ENCODE data around the gene CA7.
"Not testable (repeated sequence)": the region's sequence is repeated elsewhere in the genome, so short reads cannot be mapped to it uniquely, and the experiment has no call there.

CA7 gene

DNA sequence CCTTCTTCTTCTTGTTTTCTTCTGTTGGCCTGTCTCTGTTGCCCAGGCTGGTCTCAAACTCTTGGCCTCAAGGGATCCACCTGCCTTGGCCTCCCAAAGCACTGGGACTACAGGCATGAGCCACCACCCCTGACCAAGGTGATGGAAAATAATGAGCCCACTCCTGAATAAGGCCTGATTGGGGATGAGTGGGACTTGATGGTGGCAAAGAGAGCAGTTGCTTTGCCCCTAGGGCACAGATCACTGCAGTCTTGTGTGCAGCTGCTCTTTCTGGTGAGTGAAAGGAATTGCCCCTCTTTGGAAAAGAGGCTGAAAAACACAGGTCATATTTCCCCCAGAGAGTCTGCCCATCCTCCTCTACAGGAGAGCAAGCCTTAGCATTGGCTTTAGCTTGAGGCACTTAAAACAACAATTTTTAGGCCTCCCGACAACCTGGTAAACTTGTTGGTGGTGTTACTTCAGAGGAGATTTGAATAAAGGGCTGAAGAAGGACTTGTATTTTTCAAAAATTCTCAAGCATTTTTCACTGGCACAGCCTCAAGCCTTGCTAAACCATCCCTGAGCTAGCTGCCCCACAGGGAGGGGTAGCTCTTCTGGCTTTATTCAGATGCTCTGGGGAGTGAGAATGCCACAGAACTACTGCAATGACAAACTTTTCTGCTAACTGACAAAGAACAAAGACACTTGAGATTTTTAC lies 30.0 kb downstream of the CA7 start:
- DNase-seq: no peak

DNA sequence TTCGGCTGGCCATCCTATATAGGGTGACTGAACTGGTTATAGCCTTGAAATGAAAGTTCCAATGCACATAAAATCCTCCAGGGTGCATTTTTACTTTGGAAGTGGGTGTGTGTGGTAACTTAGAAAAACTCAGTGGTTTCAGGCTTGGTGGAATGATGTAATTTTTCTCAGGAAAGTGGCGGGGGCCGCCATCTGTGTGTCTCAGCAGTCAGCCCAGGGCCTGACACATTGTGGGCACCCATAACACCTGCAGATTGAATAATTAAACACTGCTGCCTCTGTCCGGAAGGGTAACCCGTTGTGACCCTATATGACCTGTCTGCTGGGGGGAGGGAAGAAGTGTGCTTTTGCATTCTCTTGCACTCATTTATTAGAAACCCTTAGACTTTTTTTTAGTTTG lies 33.9 kb downstream of the CA7 start:
- DNase-seq: no peak

DNA sequence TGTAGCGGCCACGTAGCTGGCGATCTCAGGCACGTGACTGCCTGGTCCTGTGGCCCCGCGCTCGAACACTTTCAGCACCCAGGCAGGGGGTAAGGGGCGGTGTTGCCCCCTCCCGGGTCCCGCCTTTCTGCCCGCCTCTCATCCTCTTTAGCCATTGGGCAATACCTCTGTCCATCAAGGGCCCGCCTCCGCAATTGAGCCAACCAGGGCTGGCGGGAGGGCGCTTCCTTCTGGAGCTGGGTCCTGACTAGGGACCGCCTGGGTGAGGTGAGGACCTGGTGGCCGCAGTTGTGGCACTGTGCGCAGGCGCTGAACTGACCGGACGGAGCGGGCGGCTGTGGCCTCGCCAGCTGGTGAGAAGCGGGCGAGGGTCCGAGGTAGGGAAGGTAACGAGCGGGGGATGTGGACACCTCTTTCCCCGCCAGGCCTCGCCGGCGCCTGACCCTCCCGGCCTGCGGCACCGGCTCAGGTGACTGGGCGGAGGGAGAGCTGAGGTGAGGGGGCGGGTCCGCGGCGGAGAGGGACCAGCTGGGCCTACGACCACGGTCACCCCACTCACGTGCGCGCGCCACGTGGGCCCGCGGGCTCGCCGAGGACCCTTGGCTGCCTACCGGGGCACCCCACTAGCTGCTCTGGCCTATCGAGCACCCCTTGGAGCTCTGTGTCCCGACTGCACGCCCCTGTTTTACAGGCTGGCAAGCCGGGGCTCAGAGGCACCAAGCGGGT lies 36.2 kb downstream of the CA7 start, which contains the start of gene PDP2:
Gene PDP2 (plus strand): TSS at position 228 of the 726 bp plus-strand sequence. CDS start 3,770 bp downstream, outside the sequence.
- DNase-seq: peak; percentile 93

DNA sequence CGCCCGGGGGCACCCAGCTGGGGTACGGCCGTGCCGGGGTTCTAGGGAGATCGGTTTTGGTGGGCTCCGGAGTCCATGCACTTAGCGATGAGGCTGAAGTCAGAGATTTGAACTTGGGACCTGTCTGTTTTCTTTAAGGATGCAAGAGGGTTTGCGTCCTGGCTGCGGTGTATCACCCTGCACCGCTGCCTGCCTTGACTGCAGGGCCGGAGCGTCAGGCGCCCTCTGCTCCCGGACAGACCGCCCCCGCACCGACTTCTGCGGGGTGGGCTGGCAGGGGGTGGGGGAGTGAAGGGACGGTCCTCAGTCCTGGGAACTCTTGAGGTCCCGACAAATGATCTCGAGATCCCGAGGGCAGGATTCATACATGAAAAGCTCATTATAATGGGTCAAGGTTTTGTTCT lies 36.8 kb downstream of the CA7 start:
- DNase-seq: no peak

DNA sequence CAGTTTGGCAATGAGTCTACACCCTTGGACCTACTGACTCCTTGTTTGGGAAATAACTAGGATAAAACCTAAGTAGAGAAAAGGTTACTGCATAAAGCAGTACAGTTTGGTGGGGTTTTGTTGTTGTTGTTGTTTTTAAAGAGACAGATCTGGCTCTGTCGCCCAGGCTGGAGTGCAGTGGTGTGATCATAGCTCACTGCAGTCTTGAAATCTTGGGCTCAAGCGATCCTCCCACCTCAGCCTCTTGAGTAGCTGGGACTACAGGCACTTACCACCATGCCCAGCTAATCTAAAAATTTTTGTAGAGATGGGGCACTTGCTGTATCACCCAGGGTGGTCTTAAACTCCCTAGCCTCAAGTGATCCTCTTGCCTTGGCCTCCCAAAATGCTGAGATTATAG lies 37.3 kb downstream of the CA7 start:
- no peak for DNase-seq

DNA sequence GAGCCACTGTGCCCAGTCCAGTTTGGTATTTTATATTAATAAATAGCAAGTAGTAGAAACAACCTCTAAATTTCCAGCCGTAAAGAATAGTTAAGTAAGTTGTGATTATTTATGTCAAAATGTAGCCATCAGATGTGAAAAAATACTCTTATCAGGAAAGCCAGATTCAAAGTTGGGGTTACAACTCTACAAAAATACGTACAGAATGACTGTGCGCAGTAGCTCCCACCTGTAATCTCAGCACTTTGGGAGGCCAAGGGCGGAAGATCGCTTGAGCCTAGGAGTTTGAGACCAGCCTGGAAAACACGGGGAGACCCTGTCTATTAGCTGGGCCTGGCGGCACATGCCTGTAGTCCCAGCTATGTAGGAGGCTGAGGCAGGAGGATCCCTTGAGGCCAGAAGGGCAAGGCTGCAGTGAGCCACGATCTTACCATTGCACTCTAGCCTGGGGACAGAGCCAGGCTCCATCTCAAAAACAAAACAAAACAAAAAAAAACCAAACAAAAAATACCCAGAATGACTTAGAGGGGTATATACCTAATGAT lies 37.8 kb downstream of the CA7 start:
- no peak for DNase-seq

DNA sequence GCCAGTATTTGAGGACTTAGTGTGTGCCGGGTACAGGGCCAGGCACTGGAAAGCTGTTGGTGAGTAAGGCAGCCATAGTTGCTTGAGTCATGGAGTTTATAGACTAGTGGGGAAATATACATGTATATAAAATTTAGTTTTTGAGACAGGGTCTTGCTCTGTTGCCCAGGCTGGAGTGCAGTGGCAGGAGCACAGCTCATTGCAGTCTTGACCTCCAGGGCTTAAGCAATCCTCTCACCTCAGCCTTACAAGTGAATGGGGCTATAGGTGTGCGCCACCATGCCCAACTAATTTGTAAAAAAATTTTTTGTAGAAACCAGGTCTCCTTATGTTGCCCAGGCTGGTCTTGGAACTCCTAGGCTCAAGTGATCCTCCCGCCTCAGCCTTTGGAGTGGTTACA lies 38.5 kb downstream of the CA7 start:
- DNase-seq: no peak

DNA sequence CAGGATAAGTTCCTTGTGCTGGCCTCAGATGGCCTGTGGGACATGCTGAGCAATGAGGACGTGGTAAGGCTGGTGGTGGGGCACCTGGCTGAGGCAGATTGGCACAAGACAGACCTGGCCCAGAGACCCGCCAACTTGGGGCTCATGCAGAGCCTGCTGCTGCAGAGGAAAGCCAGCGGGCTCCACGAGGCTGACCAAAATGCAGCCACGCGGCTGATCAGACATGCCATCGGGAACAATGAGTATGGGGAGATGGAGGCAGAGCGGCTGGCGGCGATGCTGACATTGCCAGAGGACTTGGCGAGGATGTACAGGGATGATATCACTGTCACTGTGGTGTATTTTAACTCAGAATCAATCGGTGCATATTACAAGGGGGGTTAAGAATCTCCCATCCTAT lies 41.3 kb downstream of the CA7 start:
- no peak for DNase-seq

DNA sequence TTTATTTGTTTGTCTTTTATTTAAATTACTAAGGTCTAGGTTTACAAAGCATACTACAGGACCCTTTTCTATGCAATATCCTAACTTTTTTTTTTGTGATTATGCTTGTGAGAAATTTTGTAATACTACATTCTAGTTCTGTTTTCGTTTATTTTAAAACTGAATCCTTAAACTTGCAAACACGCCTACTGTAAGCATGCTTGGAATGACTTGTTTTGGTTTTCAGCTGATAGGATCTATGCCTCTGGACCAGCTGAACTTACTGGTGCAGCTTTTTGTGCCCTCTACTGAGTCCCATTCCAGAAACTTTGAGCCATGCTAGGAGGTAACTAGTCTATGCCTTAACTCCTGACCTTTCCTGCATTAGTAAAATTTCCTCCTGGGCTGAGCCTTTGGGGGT lies 42.1 kb downstream of the CA7 start:
- DNase-seq: no peak

DNA sequence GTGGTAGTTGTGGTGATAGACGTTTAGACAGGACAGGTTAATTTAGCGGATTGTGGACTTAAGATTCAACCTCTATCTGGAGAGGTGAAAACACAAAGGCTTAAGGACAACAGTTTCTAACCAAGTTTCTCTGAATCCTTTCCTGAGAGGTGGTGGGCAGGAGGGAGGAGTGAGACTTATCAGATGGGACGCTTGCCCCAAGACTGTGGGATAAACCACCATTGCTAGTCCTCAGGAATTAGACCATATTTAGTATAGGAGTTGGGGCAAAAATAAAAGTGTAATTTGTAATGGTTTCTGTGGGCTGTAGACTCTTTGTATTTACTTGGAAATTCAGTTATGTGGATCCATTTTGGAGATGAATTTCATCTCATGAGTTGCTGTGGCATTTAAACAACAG lies 42.7 kb downstream of the CA7 start:
- no peak for DNase-seq

DNA sequence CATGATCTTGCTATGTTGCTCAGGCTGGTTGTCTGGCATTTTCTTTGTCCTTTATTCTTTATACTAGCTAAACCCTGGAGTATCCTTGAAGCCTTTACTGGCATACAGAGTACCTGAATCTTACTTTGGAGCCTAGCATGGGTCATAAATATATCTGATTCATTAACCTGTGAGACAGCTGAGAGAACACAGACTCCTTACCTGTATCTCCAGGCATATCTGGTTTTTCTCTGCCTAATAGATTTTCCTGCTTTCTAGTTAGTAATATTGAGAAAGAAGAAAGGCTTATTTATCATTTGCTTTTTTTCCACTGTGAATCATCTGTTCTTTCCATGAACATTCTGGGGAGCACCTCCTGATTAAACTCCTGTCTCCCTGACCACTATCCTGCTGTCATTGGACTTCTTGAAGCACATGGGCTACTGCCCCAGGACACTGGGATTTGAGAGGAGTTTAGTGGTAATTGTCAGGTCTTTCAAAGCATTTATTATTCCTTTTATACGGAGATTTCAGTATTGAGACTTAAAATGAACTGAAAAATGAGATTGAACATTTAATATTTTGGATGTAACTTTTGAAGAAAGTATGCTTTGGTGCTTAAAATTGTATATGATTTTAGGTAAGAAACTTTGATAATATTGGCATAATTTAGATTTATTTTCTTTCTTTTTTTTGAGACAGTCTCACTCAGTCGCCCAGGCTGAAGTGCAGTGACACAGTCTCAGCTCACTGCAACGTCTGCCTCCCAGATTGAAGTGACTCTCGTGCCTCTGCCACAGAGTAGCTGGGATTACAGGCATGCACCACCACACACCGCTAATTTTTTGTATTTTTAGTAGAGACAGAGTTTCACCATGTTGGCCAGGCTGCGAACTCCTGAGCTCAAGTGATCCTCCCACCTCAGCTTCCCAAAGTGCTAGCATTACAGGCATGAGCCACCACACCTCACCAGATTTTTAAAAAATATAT lies 44.7 kb downstream of the CA7 start:
- DNase-seq: peak; percentile 6

DNA sequence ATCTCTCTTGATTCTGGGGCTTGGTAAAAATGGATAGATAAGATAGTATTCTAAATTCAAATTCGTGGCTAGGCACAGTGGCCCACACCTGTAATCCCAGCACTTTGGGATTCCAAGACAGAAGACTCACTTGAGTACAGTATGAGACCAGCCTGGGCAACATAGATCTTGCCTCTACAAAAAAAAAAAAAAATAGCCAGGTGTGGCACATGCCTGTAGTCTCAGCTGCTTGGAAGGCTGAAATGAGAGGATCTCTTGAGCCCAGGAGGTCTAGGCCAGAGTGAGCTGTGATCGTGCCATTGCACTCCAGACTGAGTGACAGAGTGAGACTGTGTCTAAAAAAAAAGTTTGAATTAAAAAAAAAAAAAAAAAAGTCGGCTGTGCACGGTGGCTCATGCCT lies 45.4 kb downstream of the CA7 start:
- no peak for DNase-seq

DNA sequence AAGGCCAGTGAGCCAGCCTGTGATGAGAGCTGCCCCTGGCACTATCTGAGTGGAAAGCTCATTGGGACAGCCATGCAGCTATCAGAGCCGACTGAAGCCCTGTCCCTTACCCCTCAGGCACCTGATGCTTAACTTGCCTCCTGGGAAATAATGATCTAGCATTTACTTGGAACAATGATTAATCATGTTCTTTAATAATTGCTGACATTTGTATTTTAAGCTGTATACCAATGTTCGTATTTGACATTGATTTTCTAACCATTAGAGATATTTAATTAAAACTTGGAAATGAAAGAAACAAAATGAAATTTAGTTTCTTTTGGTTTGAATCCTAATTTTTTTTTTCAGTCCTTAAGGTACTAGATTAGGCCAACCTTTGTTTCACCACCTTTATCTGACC lies 46.6 kb downstream of the CA7 start:
- no peak for DNase-seq

DNA sequence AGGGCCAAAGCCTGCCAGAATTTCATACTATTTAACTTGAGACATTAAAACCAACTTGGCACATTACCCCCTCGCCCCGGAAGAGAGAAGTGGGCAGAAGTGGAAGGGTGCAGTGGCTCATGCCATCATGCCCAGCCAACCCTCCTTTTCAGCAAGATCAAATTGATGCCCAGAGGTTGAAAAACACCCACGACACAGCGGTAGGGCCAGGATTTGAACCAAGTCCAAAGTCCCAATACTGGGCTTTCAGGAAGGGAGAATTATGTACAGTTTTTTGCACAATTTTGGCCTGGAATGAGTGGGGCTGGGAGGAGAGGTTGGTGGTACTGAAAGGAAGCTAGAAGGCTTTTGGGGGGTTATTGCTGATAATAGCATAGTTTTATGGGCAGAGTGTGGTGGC lies 47.1 kb downstream of the CA7 start:
- no peak for DNase-seq

DNA sequence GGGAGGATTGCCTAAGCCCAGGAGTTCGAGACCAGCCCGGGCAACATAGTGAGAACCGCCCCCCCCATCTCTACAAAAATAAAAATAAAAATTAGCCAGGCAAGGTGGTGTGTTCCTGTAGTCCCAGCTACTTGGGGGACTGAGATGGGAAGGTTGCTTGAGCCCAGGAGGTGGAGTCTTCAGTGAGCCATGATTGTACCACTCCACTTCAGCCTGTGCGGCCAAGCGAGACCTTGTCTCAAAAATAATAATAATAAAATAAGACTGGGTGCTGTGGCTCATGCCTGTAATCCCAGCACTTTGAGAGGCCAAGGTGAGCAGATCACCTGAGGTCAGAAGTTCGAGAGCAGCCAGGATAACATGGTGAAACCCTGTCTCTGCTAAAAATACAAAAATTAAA lies 47.6 kb downstream of the CA7 start:
- no peak for DNase-seq

DNA sequence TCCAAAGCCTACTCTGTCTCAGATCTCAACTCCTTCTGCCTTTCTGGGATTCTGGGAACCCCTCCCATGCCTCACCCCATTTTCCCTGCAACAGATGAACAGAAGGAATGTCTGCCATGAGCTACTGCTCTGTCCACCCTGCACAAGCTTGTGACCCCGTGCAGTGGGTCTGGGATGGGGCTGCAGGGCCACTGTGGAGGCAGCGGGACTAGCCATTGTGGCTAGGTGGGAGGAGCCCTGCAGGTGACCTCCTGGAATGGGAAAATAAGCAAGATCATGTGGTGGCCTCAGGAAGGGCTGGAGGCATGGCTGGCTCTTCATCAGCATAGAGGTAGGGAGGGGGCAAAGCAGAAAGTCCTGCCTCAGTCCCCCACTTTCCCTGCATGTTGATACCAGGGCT lies 49.8 kb downstream of the CA7 start:
- DNase-seq: no peak

DNA sequence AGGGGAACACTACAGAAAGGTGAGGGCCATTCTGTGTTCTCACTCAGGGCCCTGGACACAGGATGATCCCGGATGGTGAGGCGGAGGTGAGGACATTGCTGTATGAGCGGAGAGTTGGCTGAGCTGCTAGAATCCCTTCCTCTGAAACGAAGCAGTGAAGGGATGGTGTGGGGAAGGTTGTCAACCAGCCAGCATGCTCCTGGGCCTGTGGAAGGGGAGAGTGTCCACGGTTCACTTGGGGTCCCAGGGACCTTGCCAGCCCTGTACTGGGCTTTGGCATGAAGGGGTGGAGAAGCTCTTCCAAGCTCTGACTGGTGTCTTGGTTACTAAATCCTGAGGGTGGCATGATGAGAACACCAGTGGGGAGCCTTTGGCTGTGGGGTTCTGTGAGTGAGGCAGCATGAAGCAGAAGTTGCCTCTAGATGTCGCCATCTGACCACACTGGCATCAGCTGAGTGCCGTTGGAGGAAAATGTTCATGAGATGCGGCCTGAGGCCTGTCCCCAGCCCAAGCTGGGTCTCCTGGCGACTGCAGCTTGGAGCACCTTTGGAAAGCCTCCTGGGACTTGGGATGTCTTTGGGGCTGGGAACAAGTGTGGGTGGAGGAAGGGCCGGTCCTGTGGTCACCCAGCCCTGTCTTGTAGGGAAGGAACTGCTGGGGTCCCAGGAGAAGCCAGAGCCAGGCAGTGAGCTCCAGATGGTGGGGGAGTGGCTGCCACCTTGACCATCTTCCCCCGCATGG lies 50.9 kb downstream of the CA7 start:
- peak; percentile 68 for DNase-seq

DNA sequence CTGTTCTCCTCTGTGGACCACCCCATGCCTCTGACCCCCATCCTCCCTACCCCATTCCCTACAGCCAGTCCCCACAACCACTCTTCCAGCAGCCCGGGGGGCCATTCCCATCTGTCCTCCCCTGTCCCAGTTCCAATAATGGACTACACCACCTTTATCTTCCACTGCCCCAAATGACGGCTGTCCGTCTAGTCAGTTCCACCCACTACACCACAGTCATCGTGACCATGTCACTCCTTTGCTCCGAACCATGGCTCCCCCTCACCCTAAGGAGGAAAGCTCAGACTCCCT lies 51.4 kb downstream of the CA7 start:
- no peak for DNase-seq

DNA sequence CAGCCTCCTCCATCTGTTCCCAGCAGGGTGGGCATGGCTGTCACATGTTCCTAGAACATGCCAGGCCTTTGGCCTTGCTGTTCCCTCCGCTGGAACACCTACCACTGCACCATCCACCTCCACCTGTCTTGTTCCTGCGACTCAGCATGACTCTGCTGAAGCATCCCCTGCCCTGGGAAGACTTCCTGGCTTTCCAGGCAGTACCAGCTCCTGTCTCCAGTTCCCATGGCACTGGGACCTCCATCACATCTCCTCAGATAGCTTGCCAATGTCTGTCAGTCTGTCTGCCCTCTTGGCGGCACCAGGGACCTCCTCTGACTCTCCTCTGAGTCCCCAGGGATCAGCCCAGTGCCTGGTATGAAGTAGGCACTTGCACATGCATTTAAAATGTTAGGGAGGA lies 51.8 kb downstream of the CA7 start:
- no peak for DNase-seq

DNA sequence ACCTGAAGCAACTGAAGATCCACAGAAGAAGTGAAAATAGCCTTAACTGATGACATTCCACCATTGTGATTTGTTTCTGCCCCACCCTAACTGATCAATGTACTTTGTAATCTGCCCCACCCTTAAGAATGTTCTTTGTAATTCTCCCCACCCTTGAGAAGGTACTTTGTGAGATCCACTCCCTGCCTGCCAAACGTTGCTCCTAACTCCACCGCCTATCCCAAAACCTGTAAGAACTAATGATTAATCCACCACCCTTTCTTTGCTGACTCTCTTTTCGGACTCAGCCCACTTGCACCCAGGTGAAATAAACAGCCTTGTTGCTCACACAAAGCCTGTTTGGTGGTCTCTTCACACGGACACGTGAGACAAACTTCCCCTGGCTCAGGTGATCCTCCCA lies 52.5 kb downstream of the CA7 start:
- DNase-seq: not testable (repeated sequence)

DNA sequence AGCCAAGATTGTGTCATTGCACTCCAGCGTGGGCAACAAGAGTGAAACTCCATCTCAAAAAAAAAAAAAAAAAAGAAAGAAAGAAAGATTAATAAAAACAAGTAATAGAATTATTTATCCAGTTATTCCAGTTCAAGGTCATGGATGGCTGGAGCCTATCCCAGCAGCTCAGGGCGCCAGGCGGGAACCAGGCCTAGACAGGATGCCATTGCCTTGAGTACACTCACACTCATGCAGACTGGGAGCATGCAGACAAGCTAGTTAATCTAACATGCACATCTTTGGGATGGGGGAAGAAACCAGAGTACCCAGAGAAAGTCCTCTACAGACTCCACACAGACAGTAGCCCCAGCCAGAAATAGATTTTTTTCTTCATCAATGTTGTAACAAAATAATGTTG lies 54.0 kb downstream of the CA7 start:
- DNase-seq: no peak

DNA sequence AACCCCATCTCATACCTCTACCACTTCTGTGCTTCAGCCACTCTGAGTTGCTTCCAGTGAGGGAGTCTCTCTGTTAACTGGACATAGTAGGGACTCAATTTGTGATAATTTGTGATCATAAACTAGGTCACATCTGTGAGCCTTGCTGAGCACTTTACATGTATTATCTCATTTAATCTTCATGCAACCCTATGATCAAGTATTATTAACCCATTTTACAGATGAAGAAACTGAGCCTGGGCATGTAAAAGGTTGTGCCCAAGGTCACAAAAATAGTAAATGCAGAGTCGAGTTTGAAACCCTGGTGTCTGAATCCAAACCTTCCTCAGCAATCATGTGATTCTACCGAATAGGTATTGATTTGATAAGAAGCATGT lies 54.7 kb downstream of the CA7 start:
- DNase-seq: no peak

Data from right hindlimb (tissue), 1 donor.